ENCODE measurements around the gene DLGAP3. TPM values are rescaled to one million over a fixed set of nuclear protein-coding genes. Genes with fewer than 3 reads are reported as not detected.

Gene DLGAP3, protein sequence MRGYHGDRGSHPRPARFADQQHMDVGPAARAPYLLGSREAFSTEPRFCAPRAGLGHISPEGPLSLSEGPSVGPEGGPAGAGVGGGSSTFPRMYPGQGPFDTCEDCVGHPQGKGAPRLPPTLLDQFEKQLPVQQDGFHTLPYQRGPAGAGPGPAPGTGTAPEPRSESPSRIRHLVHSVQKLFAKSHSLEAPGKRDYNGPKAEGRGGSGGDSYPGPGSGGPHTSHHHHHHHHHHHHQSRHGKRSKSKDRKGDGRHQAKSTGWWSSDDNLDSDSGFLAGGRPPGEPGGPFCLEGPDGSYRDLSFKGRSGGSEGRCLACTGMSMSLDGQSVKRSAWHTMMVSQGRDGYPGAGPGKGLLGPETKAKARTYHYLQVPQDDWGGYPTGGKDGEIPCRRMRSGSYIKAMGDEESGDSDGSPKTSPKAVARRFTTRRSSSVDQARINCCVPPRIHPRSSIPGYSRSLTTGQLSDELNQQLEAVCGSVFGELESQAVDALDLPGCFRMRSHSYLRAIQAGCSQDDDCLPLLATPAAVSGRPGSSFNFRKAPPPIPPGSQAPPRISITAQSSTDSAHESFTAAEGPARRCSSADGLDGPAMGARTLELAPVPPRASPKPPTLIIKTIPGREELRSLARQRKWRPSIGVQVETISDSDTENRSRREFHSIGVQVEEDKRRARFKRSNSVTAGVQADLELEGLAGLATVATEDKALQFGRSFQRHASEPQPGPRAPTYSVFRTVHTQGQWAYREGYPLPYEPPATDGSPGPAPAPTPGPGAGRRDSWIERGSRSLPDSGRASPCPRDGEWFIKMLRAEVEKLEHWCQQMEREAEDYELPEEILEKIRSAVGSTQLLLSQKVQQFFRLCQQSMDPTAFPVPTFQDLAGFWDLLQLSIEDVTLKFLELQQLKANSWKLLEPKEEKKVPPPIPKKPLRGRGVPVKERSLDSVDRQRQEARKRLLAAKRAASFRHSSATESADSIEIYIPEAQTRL
- 0.21 TPM in 1 of 2 replicates, not detected in the other for total RNA-seq

DNA sequence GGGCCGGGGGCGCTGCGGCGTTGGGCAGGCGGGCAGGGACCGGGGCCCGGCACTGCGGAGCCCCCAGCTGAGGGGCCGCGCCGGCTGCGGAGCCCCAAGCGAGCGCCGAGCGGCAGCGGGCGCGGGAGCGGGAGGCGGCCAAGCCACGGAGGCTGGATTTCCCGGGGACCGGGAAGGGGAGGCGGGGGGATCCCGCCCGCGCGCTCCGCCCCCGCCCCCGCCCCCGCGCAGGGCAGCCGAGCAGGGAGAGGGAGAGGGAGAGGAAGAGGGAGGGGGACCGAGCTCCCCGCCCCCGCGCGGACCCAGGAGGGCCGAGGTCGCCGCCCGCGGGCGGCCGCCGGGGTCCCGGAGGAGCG lies at the start of gene DLGAP3:
TSS of gene DLGAP3 (minus strand) at position 154 of the 356 bp plus-strand sequence. CDS start 24,267 bp downstream, outside the sequence.

GRCh38 chr1:34859446-34860200 lies 69.8 kb downstream of the DLGAP3 start, which contains the start of gene SMIM12:
Gene SMIM12, minus strand, starts transcription at chr1:34859749. Its CDS starts 3,772 bp downstream, at chr1:34855977.

Other genes with a start within 250 kb of the DLGAP3 start
- 65.4 and 74.7 TPM in 2 replicates for gene GJB5, start 174.6 kb downstream of the DLGAP3 start, total RNA-seq
- gene GJB4, start 169.9 kb downstream of the DLGAP3 start, total RNA-seq, result 8.1 and 48.9 TPM in 2 replicates
- 160 and 174 TPM in 2 replicates for gene GJB3, start 148.4 kb downstream of the DLGAP3 start, total RNA-seq
- 0.48 TPM in 1 of 2 replicates, not detected in the other for gene GJA4, start 136.7 kb downstream of the DLGAP3 start, total RNA-seq
- gene SMIM12, start 69.9 kb downstream of the DLGAP3 start, total RNA-seq, result 26.0 and 29.4 TPM in 2 replicates
- 13.2 and 20.2 TPM in 2 replicates for gene TMEM35B, start 55.7 kb upstream of the DLGAP3 start, total RNA-seq
- gene ZMYM6, start 102.3 kb upstream of the DLGAP3 start, total RNA-seq, result 11.3 and 15.1 TPM in 2 replicates
- 31.3 and 39.2 TPM in 2 replicates for gene ZMYM1, start 149.7 kb upstream of the DLGAP3 start, total RNA-seq